ENCODE data around the gene DDA1. TPM values are rescaled to one million over a fixed set of nuclear protein-coding genes. Genes with fewer than 3 reads are reported as not detected.
A peak's percentile ranks its signal among the peaks of the same experiment; 100 is the strongest.

The DDA1 gene
- total RNA-seq, 4 donors from 2014 or later: 4.6 to 44.4 (median 23.8) TPM

DNA sequence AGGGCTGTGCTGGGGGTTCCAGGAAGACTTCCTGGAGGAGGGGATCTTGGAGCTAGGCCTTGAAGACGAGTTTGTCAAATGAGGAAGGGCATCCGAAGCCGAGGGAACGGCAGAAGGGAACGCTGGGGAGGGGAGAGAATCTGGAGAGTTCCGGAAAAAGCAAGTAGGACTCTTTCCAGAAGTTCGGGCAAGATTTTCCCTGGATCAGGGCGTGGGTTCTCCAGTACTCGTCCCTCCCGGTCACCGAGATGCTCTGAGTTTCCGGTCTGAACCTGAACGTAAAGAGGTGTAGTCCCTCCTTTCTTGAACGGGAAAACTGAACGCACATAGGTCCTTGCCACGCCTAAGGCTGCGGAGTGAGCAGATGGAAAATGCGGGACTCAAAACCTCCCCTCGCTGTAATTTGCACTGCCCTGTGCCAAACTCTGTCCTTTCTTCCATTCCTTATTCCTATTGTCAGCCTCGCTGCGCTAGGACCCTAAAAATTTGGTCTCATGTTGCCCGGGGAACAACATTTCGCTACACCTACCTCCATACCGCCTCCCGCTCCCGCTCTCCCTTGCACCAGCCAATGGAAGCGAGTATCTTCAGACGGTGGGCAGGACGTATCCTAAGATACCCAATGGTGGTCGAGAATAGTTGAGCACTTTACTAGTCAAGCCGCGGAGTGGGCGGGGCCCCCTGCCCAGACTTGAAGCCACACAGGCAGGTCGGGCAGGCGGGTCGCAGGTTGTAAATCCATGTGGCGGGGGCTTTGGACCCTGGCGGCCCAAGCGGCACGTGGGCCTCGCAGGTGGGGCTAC is 27.7 kb downstream of the DDA1 start, which contains the start of gene GTPBP3:
GTPBP3 (plus strand) TSS at position 682 of the 803 bp plus-strand sequence; CDS start at position 741, 59 bp downstream.
- TF ChIP-seq, protein P1, sequence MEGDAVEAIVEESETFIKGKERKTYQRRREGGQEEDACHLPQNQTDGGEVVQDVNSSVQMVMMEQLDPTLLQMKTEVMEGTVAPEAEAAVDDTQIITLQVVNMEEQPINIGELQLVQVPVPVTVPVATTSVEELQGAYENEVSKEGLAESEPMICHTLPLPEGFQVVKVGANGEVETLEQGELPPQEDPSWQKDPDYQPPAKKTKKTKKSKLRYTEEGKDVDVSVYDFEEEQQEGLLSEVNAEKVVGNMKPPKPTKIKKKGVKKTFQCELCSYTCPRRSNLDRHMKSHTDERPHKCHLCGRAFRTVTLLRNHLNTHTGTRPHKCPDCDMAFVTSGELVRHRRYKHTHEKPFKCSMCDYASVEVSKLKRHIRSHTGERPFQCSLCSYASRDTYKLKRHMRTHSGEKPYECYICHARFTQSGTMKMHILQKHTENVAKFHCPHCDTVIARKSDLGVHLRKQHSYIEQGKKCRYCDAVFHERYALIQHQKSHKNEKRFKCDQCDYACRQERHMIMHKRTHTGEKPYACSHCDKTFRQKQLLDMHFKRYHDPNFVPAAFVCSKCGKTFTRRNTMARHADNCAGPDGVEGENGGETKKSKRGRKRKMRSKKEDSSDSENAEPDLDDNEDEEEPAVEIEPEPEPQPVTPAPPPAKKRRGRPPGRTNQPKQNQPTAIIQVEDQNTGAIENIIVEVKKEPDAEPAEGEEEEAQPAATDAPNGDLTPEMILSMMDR (IDR thresholded peaks at IDR 0.05): no peak
- ATAC-seq (ENCODE audit: low FRiP score) (peak; percentile 88), DNase-seq (ENCODE audit: low spot score) (peak; percentile 92)

GRCh38 chr19:17337675-17338432 is 28.5 kb downstream of the DDA1 start:
- TF ChIP-seq, protein P1 (IDR thresholded peaks at IDR 0.05): no peak
- DNase-seq (ENCODE audit: low spot score): no peak
- no peak for ATAC-seq (ENCODE audit: low FRiP score)

DNA sequence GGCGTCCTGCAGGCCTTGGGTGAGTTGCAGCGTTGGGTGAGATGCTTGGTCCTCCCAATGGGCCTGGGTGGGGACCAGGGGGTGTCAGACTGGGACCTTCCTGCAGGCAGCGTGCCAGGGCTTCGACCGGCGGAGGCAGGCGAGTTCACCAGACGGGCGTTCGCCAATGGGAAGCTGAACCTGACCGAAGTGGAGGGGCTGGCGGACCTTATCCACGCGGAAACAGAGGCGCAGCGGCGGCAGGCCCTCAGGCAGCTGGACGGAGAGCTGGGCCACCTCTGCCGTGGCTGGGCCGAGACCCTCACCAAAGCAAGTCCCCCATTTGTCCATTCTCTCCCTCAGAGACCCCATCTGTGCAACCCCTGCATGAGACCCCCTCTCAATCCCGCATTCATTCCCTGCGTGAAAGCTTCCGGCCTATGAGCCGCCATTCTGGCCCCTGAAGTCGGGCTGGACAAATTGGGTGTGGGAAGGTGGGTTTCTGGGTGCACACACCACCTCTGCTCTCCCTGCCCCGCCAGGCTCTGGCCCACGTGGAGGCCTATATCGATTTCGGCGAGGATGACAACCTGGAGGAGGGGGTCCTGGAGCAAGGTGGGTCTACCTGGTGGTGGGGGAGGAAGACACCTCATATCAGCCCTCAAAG is 29.2 kb downstream of the DDA1 start:
- TF ChIP-seq, protein P1 (IDR thresholded peaks at IDR 0.05): no peak
- no peak for ATAC-seq (ENCODE audit: low FRiP score)
- no peak for DNase-seq (ENCODE audit: low spot score)

GRCh38 chr19:17339088-17339741 is 29.9 kb downstream of the DDA1 start:
- TF ChIP-seq, protein P1 (IDR thresholded peaks at IDR 0.05): no peak
- ATAC-seq (ENCODE audit: low FRiP score): no peak
- no peak for DNase-seq (ENCODE audit: low spot score)

- TF ChIP-seq, protein P1 (IDR thresholded peaks at IDR 0.05): no peak
- ATAC-seq (ENCODE audit: low FRiP score) (no peak), DNase-seq (ENCODE audit: low spot score) (no peak)
Measured at GRCh38 chr19:17340302-17340870, 31.0 kb downstream of the DDA1 start.

DNA sequence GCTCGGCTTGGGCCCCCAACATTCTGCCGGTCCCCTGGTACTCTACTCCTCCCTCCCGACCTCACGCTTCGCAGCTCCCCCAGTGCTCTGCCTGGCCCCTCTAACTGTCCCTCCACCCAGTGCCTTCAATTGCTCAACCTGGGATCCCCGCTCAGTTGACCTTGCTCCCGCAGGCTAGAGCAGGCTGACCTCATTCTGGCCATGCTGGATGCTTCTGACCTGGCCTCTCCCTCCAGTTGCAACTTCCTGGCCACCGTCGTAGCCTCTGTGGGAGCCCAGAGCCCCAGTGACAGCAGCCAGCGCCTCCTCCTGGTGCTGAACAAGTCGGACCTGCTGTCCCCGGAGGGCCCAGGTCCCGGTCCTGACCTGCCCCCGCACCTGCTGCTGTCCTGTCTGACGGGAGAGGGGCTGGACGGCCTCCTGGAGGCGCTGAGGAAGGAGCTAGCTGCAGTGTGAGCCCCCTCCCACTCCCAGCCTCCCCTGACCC is 31.6 kb downstream of the DDA1 start:
- no peak for DNase-seq (ENCODE audit: low spot score)
- TF ChIP-seq, protein P1 (IDR thresholded peaks at IDR 0.05): no peak
- no peak for ATAC-seq (ENCODE audit: low FRiP score)
